Neural cell (in vitro differentiated cells): Measurements from ENCODE around the gene SLC4A9.

Experiments
- EP300 ChIP-seq: fragments of 450-650 bp; conservative IDR thresholded peaks from 2 replicates; pipeline ENCODE4 v1.6.1; 2014; ENCODE audit warnings: antibody characterized with exemption, mild to moderate bottlenecking, moderate library complexity; ENCODE audit not compliant: poor library complexity, severe bottlenecking
- EZH2 ChIP-seq: fragments of 200-600, 300-800 bp; shearing (Covaris generic), sonication (generic); IDR thresholded peaks from 2 replicates; pipeline ENCODE4 v1.6.1; 2014; ENCODE audit warnings: antibody characterized with exemption, low read length, borderline replicate concordance, mild to moderate bottlenecking; ENCODE audit not compliant: insufficient read depth, poor library complexity, severe bottlenecking
- MXI1 ChIP-seq: fragments of 450-650 bp; conservative IDR thresholded peaks from 2 replicates; pipeline ENCODE4 v1.6.1; 2014; ENCODE audit warnings: antibody characterized with exemption, mild to moderate bottlenecking; ENCODE audit not compliant: poor library complexity, severe bottlenecking
- POLR2AphosphoS5 ChIP-seq: IDR thresholded peaks from 2 replicates; pipeline ENCODE4 v1.6.1; 2012
- RAD21 ChIP-seq: fragments of 450-650 bp; conservative IDR thresholded peaks from 2 replicates; pipeline ENCODE4 v1.6.1; 2014; ENCODE audit warnings: antibody characterized with exemption, mild to moderate bottlenecking, moderate library complexity
- REST ChIP-seq: IDR thresholded peaks from 2 replicates; pipeline ENCODE4 v1.6.1; 2012; ENCODE audit warnings: borderline replicate concordance
- SMC3 ChIP-seq: fragments of 450-650 bp; conservative IDR thresholded peaks from 2 replicates; pipeline ENCODE4 v1.6.1; 2014; ENCODE audit warnings: antibody characterized with exemption, mild to moderate bottlenecking, moderate library complexity; ENCODE audit not compliant: poor library complexity
- TAF1 ChIP-seq: IDR thresholded peaks from 2 replicates; pipeline ENCODE4 v1.6.1; 2012; ENCODE audit warnings: low read depth
- TF ChIP-seq, protein P1 (sequence below): fragments of 450-650 bp; IDR thresholded peaks from 2 replicates; pipeline ENCODE4 v1.5.1; 2014; ENCODE audit warnings: antibody characterized with exemption, mild to moderate bottlenecking, moderate library complexity; ENCODE audit not compliant: poor library complexity, severe bottlenecking

GRCh38 chr5:140324041-140324600 lies 35.9 kb upstream of the SLC4A9 start:
- TF ChIP-seq, protein P1, sequence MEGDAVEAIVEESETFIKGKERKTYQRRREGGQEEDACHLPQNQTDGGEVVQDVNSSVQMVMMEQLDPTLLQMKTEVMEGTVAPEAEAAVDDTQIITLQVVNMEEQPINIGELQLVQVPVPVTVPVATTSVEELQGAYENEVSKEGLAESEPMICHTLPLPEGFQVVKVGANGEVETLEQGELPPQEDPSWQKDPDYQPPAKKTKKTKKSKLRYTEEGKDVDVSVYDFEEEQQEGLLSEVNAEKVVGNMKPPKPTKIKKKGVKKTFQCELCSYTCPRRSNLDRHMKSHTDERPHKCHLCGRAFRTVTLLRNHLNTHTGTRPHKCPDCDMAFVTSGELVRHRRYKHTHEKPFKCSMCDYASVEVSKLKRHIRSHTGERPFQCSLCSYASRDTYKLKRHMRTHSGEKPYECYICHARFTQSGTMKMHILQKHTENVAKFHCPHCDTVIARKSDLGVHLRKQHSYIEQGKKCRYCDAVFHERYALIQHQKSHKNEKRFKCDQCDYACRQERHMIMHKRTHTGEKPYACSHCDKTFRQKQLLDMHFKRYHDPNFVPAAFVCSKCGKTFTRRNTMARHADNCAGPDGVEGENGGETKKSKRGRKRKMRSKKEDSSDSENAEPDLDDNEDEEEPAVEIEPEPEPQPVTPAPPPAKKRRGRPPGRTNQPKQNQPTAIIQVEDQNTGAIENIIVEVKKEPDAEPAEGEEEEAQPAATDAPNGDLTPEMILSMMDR, result no peak
- TF ChIP-seq RAD21 (no peak), POLR2AphosphoS5 (no peak), EZH2 (no peak), EP300 (no peak), SMC3 (no peak), REST (no peak), TAF1 (no peak), MXI1 (no peak)
